Eye (tissue), 1 donor: Measurements from ENCODE around the gene SMARCD1.
"Not testable (repeated sequence)": the region's sequence is repeated elsewhere in the genome, so short reads cannot be mapped to it uniquely, and the experiment has no call there.

Experiments used
- DNase-seq: peaks from one replicate; pipeline ENCODE4 v3.0.0-alpha.2; 2015

Gene SMARCD1

DNA sequence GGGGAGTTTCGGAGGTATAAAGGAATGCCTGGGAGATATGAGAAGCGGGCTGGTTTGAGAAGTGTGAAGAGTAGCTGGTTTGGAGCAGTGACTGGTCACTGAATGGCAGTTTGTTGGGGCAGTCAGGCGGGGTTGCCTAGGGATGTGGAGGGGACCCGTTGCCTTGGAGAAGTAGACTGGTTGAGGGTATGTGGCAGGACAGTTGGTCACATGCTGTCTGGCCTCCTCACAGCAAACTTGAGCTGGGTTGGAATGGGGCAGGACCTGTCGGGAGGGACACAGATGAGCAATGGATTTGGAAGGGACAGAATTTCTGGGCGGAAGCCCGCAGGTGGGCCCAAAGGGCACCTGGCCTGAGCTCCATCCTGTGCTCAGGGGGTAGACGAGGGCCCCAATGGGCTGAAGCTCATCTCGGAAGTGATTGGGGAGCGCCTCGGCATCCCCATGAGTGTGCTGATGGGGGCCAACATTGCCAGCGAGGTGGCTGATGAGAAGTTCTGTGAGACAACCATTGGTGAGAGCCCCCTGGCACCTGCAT is 20.8 kb downstream of the SMARCD1 start:
- DNase-seq: no peak

DNA sequence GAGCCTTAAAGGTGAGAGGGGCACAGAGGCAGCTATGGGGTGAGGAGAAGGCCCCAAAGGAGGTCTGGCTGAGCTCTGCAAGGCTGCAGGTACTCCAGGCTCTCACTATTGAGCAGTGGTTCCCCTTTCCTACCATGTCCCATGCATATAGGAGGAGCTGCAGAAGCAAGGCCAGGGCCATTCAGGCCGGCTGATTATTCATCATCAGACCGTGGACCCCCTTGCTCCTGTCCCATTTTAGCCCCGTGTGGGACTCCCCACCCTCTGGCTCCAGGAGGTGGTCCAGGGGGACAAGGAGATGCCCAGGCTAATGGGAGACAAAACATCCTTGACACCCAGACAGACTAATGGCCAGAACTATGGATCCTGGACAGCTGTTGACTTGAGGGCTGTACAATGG is 21.8 kb downstream of the SMARCD1 start:
- DNase-seq: no peak

DNA sequence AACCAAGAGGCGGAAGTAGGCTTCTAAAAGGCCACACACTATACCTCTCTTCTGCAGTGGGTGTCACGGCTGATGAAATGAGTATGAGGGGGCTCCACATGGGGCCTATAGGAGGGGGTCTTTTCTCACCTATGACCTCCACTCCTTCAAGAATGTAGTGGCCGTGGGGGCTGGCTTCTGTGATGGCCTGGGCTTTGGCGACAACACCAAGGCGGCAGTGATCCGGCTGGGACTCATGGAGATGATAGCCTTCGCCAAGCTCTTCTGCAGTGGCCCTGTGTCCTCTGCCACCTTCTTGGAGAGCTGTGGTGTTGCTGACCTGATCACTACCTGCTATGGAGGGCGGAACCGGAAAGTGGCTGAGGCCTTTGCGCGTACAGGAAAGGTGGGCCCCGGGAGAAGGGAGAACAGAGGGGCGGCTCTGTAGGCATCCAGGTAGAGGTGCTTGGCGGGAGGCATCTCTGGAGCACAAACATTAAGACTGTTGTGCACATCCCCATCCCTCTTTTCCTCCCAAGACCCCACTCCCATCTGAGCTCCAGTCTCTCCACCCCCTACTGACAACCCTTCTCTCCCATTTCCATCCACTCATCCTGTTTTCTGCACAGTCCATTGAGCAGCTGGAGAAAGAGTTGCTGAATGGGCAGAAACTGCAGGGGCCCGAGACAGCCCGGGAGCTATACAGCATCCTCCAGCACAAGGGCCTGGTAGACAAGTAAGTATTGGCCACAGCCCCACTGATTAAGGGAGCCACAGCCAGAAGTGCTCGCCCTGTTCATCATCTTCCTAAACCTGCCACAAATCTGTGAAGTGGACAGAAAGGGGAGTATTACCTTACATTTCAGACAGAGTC is 22.5 kb downstream of the SMARCD1 start:
- DNase-seq: peak; percentile 44

DNA sequence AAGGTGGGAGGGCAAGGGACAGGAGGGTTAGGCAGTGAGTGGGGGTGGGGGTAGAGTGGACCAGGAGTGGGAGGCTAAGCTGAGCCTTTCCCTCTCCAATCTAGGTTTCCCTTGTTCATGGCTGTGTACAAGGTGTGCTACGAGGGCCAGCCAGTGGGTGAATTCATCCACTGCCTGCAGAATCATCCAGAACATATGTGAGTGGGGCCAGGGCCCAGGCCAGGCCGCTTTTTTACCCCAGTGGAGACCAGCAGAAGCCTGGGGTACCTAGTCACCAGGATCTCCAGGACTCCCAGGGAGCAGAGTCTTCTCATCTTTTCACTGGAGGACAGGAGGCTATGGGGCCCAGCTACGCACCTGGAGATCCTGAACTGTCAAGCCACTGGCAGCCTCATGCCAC is 24.2 kb downstream of the SMARCD1 start:
- no peak for DNase-seq

DNA sequence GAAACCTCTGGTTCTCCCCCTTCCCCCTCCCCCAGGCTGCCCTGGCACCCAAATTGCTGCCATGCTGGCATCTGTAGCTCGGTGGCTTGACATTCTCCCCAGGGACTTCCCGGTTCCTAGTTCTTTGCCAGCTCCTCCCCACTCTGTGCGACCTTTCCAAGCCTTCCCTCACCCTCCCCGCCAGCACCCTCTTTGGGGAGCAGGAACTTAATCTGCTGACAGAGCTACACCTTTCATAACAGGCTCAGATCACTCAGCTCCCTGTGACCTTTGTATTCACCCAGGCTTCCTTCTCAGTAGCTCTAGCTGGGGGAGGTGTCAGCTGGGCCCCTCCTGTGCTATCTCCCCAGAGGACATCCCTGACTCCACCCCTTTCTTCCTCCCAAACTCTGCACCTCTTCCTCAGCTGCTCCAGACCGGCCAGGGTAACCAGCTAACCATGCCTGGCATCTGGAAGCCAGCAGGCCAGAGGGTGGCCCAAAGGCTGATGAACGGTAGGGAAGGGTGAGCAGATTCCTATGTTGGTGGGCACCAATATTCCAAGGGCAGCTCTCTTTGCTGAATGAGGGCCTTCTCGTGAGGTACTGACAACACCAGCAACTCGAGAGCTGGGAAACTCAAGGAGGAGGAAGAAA is 25.1 kb downstream of the SMARCD1 start:
- DNase-seq: no peak

DNA sequence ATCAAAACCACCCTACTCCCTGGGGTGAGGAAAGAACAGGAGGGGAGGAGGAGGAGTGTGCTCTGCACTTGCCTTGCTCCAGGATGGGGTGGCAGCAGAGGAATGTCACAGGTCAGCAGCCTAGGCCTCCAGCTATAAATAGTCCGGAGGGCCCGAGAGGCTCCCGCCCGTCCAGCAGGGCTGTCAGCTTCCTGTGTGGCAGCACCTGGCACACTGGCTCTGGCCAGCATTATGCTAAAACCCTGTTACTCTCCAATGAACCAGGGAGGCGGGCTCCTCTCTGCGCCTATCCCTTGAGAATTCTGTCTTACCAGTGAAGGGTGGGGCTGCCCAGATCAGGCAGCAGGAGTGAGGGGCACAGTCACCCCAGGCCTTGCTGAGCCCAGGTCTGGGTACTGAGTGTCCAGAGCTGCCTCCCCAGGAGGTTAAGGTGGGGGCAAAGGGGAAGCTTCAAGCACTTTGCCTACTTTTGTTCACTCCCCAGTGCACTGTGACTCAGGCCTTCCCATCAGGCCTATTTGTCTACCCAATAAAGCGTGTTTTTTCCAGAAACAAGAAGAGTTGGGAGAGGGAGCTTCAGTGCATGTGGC is 25.7 kb downstream of the SMARCD1 start:
- DNase-seq: peak; percentile 62

DNA sequence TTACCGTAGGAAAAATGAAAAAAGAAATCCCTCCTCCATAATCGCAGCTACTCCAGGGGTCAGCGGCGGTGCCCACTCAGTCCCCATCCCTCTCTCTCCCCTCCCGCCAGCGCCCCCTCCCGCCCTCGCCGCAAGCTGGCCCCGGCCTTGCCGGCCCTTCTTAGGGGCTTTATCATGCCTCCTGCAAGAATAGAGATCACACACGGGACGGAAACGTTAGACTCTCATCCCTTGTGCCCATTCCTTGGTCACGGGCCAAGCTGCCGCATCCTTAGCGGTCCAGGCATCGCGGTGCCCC is 26.2 kb downstream of the SMARCD1 start:
- no peak for DNase-seq

DNA sequence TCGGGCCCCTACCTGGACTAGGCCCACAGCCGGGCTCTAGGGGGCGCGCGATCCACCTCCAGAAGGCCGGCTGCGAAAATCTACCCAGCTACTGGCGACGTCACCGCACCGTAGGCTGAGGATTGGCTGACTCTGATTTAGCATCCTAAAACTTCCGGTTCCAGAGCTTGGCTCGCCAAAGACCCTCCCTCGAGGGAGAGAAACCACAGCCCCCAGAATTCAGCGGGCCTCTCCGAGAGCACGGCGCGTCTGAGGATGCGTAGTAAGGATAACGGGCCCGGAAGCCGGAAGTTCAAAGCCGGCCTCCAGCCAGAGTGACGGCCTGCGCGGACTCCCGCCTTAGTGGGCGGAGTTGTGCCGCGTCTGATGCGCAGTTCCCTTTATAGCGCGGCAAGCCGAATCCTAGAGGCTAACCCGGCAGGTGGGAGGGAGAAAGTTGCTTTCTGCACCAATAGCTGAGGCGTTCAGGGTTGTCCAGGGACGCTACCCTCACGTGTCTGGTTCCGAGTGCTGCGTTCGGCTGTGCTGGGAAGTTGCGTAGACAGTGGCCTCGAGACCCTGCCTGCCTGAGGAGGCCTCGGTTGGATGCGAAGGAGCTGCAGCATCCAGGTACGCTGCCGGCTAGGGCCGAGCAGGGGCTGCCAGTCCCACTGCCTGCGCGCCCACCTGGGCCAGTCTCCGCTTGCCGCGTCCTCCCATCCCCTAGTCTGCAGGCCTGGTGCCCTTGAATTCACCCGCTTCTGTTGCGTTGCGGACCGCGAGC is 26.7 kb downstream of the SMARCD1 start, which contains the start of gene COX14:
Gene COX14, plus strand, starts transcription at position 544 of the 763 bp plus-strand sequence. CDS start 7,808 bp downstream, outside the sequence.
- peak; percentile 100 for DNase-seq

DNA sequence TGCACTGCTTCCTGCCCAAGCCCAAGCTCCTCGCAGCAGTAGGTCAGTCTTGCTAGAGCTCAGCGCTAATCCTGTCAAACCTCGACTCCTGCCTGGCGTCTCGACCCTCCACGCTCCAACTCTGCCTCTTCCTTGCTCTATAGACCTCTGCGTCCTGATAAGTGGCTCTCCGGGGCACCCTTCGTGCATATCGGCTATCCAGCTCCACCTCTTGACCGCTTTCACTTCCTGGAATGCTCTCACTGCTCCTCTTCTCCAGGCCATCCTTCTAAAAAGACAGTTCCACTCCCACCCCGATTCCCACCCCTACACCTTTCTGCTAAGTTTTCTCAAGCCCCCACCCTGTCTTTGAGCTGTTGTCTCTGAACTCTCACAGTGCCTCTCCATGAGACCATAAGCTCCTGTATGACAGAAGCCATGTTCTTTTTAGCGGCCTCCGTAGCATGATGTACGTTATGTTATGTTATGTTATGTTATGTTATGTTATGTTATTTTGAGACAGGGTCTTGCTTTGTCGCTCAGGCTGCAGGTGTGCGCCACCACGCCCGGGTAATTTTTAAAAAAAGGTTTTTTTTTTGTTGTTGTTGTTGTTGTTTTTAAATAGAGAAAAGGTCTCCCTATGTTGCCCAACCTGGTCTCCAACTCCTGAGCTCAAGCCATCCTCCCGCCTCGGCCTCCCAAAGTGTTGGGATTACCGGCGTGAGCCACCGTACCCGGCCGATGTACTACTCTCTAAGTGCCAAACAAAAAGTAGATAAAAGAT is 27.5 kb downstream of the SMARCD1 start:
- no peak for DNase-seq

DNA sequence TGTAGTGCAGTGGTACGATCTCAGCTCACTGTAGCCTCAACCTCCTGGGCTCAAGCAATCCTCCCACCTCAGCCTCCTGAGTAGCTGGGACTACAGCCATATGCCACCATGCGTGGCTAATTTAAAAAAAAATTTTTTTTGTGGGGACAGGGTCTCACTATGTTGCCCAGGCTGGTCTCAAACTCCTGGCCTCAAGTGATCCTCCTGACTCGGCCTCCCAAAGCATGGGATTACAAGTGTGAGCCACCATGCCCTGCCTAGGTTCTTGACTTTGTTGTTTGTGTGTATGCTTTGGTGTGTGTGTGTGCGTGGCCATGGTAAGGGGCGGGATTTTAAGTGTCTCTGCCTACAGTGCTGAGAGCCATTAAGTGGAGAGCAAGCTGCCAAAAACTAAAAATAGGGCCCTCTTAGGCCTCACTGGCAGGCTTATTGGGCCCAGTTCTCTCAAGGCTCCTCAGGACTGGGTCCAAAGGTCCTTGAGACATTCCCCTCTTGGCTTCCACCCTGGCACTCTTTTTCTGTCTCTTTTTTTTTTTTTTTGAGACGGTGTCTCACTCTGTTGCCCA is 32.0 kb downstream of the SMARCD1 start:
- no peak for DNase-seq

DNA sequence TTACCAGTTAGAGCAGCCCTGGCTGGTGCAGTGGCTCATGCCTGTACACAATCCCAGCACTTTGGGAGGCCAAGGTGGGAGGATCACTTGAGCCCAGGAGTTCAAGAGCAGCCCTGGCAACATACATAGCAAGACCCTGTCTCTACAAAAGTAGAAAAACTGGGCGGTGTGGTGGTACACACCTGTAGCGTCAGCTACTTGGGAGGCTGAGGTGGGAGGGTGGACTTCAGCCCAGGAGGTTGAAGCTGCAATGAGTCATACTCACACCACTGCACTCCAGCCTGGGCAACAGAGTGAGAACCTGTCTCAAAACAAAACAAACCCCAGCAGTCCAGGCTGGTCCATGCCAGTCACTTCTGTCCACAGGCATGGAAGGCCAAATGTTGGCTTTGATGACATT is 34.2 kb downstream of the SMARCD1 start:
- no peak for DNase-seq

DNA sequence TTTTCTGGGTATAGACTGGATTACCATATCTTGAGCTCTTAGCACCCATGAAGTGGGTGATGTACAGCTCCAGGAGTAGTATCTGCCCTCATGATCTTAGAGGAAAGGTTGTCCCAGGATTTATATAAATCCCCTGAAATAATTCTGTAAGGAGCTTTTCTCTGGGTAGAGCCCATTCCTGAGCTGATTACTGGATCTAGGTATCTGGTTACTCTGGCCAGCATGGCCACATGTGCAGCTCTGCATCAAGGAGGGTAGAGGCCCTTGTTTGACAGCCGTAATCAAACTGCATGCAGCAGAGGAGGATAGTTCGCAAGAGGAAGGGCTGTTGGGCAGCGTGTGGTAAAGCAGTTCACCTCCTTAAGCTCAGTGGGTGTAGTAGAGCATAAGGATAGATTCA is 35.4 kb downstream of the SMARCD1 start:
- no peak for DNase-seq

DNA sequence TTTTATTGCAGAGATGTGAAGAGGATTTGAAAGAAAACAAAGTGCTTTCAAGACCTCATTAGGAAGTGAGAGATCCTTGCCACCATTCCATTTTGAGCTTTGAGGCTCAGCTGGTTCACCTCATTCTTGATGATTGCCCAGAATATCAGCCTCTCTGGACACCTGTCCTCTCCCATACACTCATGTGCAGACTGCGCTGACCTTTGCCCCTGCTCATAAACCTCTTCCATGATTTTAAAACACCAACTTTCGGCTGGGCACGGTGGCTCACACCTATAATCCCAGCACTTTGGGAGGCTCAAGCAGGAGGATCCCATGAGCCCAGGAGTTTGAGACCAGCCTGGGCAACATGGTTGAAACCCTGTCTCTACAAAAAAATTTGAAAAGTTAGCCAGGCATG is 35.8 kb downstream of the SMARCD1 start:
- no peak for DNase-seq

DNA sequence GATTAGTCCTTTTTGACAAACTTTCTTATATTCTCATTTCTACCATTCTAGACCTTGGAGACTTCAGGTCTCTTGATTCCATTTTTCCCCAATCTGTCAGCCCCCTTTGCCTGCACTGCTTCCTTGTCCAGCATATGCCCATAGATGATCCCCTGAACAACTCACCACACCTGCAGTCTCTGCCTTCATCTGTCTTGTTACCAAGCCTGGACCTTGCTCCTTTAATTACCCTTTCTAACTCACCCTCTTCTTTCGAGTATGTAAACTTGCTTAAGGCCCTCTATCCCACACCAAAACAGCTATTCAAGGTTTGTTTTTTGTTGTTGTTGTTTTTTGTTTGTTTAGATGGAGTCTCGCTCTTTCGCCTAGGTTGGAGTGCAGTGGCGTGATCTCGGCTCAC is 36.5 kb downstream of the SMARCD1 start:
- no peak for DNase-seq

DNA sequence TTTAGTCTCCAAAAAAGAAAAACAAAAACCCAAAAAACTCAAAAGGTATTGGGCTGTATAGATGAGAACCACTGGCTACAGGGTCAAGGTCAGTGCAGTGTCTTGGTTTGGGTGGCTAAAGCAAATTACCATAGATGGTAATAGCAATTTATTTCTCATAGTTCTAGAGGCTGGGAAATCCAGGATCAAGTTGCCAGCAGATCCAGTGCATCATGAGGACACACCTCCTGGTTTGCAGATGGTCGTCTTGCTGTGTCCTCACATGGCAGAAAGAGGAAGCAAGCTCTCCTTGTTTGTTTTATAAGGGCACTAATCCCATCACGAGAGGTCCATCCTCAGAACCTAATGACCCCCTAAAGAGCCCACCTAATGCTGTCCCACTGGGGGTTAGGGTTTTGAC is 38.1 kb downstream of the SMARCD1 start:
- no peak for DNase-seq

DNA sequence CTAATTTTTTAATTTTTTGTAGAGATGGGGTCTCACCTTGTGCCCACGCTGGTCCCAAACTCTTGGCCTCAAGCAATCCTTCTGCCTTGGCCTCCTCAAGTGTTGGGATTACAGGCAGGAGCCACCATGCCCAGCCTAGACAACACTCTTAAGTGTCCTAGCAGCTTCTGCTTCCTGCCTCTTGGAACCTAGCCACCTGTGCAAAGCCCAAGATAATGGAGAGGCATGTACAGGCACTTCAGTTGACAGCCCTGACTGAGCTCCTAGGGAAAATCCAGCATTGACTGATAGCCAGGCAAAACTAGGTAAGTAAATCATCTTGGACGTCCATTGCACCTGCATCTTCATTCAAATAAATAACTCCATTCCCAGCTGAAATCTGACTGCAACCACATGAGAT is 42.4 kb downstream of the SMARCD1 start:
- no peak for DNase-seq

DNA sequence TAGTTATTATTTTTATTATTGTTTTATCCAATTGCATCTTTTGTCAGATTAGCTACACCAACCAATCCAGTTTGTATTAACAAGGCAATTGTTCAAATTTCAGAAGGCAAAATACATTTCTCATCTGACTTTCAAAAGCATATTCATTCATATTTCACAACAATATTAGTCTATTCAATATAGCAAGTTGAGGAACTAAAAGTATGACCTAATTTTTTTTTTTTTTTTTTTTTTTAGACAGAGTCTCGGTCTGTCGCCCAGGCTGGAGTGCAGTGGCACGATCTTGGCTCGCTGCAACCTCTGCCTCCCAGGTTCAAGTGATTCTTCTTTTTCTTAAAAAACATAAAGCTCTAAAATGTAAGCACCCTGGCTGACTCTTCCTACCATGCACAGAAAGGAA is 44.1 kb downstream of the SMARCD1 start:
- no peak for DNase-seq

DNA sequence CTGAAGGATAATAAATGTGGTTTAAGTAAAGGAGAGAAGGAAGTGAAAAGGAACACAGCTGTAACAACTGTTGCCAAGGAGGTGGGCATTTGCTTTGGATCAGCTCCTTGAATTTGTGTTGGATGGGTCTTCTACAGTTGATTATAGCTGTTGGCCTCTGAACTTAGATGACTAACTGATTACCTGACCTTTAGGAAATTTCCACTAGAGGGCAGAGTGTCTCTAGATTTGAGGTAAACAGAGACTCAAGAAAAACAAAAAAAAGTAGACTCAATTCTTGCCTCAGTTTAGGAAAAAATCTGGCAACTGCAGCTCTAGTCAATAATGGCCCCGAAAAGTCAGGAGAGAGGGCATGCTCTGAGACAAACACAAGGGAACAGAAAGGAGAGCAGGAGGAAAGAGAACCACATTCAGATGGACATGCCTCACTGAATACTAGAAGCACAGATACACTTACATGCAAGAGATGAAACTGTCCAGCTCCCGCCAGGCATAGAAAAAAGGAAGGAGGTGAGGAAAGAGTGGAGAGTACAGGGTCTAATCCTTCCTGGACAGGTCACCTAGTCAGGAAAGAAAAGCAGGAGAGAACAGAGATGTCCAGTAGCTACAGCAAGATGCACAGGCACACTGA is 47.5 kb downstream of the SMARCD1 start:
- DNase-seq: peak; percentile 70

DNA sequence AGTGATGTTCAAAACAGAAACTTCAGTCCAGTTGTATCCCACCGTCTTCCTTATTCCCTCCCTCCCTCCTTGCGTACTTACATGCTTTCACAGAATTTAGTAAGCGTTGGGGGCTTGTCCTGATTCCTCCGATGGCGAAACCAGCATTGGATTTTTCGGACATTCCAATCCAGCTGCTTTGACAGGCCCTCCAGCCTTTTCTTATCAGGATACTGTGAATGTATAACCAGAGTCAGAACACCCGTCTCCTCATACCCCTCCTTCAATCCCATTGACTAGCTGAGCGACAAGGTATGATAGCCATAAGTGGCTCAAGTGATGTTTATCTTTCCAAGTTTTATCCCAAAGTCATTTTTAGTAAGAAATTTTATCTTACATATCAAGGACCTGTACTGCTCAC is 57.9 kb downstream of the SMARCD1 start:
- DNase-seq: no peak

DNA sequence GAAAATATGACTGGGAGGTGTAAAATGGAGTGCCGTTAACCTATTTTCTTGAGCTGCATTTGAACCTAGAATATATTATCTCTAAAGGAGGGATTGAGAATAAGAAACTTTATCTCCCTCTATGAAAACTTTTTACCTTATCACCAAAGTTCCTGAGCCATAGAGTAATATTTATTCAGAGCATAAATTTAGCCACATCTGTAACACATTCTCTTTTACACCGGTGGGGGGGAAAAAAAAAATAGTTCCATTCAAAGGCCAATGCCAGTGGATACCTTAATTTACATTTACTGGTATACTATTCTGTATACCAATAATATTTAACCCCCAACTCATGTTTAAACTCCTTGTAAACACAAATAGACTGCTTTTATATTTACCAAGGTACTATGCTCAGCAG is 60.3 kb downstream of the SMARCD1 start:
- no peak for DNase-seq

DNA sequence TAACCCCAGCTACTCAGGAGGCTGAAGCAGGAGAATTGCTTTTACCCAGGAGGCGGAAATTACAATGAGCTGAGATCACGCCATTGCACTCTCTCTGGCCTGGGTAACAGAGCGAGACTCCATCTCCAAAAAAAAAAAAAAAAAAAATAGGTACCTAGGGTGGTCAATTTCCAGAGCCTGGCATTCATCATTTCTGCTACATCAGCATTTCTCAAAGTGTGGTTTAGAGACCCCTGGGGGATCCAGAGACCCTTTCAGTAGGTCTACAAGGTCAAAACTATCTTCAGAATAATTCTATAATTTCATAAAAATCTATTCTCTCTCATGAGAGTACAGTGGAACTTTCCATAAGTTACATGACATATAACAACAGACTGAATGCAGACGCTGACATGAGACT is 62.1 kb downstream of the SMARCD1 start:
- no peak for DNase-seq

DNA sequence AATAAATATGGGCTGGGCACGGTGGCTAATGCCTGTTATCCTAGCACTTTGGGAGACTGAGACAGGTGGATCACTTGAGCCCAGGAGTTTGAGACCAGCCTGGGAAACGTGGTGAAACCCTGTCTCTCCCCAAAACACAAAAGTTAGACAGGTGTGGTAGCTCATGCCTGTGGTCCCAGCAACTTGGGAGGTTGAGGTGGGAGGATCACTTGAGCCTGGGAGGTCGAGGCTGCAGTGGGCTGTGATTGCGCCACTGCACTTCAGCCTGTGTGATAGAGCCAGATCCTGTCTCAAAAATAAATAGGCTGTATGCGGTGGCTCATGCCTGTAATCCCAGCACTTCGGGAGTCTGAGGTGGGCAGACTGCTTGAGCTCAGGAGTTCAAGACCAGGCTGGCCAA is 62.9 kb downstream of the SMARCD1 start:
- not testable (repeated sequence) for DNase-seq
